IPS DF 19.7 (cell line): ENCODE results near the gene CHADL.
A peak's percentile ranks its signal among the peaks of the same experiment; 100 is the strongest.

Experiments
- DNase-seq: peaks from one replicate; pipeline ENCODE4 v3.0.0-alpha.2; 2013; ENCODE audit warnings: low read depth, low spot score

Gene CHADL

DNA sequence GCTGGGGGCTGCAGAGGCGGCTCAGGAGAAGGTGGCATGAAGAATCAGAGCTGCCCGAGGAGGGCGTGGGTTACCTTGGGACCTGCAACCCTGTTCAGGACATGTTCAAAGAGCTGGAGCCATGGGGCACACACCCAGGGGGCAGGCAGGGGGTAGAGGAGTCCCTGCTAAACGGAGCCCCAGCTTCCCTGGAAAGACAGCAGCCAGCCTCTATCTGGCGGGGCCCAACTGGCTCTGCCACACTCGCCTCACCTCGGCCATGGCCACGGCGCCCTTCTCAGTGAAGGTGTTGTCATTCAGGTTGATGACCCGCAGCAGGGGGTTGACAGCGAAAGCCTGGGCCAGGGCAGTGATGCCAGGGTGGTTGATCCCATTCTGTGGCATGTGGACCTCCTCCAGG, 17.0 kb upstream of the CHADL start:
- DNase-seq, result no peak

DNA sequence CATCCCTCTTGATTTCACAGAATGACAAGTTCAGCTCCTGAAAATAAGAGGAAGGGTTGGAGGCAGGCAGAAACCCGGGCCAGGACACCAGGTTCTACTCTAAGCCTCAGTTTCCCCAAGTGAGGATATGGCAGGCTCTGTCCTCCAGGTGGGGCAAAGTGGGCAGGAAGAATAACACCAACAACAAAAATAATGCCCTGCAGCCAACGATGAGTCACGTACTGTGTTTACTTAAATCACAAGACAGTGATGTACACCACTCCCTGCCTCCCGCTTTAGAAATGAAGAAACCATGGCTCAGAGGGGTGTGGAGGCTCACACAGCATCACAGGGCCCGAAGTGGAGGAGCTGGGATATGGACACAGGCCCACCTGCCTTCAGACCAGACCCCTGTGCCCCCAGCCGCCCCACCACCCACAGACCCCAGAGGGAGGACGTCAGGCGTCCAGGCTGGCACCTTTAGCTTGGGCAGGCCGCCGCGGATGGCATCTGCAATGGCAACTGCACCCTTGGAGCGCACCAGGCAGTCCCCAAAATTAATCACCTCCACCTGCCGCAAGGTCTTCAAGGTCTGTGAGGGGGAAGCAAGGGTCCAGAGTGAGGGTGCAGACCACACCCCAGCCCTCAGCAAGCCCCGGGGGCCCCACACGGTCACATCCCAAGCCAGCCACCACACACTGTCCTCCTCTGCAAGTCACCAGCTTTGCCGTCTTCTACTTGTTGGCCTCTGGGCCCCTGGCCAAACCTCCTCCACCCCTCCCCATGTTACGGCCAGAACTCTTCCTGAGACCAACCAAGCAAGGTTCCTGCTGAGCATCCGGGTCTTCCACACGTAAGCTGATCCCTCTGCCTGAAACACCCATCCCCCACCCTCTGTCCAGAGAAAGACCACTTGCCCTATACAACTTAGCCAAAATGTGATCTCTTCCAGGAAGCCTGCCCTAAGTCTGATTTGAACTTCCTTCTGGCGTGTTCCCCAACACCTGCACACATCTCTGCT, 15.8 kb upstream of the CHADL start:
- DNase-seq, result no peak

GRCh38 chr22:41254230-41254629, 13.5 kb upstream of the CHADL start:
- no peak for DNase-seq

DNA sequence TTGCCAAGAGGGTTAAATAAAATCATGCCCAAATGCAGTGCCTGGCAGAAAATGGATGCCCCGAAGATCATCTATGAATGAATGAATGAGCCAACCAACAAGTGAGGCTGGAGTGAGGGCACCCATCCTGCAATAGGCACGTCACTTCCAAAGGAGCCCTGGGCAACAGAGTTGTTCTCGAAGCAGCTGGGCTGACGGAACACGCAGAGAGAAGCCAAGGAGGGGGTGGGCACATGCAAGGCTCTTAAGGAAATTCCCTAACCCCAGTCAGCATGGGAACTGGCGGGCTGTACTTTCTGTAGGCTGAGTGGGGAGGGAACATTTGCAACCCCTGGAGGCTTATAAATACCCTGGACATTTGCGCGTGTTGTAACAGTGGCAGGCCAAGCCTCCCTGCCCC, 11.6 kb upstream of the CHADL start:
- no peak for DNase-seq

DNA sequence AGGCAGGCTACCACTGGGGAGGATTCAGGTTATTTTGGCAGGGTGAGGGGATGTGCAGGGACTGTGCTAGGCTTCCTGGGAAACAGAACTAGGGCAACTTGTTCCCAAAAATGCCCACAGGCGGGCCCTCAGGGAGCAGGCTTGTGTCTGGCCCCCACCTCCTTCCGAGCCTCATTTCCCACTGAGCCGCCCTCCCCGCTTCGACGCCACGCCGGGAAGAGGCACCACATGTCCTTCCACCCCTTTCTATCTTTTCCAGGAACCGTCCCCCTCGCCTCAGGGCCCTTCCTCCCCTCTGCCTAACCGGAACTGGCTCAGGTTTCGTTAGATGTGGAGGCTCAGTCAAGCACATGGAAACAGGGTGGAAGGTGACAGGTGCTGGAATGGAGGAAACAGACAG, 9.4 kb upstream of the CHADL start:
- DNase-seq, result no peak

DNA sequence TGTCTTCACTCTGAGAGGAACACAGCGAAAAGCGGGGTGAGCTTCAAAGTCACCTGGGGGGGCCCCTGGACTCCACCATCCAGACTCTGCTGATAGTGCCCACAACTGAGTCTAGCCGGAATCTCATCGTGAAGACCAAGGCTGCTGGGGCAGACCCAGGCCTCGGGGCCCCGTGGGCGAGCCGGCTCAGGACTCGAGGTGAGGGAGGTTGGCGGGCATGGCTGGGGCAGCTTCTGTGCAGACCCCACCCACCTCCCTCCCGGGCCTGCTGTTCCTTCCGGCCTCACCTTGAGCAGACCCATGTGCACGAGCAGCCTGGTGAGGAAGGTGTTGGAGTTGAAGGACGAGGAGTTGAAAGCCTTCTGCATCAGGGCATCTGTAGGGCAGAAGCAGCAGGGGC, 8.7 kb upstream of the CHADL start:
- DNase-seq, result no peak

- no peak for DNase-seq
These were observed 8.0 kb upstream of the CHADL start for GRCh38 chr22:41248758-41249157.

DNA sequence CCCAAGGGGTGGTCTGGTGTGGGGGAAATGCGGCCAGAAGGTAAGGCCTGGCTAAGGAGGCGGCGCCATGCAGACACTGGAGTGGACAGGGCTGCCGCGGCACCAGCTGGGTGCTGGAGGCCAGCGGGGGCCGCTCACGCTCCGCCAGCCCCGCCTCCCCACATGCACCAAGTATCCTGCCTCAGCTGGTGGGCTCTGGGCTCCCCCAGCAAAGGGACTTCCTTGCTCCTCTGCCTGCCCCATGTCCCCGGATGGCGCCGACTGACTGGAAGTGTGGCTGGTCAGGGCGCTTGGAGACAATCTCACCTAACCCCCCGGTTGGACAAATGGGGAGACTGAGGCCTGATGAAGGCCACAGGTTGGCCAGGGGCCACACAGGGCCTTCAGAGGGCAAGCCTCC, 7.6 kb upstream of the CHADL start:
- no peak for DNase-seq

DNA sequence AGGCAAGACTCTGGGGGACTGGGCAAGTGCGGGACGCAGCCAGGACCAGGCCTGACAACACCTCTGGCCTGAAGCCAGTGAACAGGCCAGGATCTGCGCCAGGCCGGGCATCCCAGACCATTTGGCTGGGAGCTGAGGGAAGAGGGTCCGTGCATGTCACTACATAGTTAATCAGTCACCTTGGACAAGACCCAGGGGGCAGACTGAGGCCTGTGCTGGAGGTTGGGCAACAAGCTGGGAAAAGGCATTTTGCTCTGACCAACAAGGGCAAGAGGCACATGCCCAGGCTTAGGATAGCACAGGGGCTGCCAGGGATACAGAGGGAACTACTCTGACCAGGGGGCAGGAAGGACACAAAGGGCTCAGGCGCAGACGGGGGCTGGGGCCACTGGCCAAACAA, 7.0 kb upstream of the CHADL start:
- DNase-seq, result no peak

DNA sequence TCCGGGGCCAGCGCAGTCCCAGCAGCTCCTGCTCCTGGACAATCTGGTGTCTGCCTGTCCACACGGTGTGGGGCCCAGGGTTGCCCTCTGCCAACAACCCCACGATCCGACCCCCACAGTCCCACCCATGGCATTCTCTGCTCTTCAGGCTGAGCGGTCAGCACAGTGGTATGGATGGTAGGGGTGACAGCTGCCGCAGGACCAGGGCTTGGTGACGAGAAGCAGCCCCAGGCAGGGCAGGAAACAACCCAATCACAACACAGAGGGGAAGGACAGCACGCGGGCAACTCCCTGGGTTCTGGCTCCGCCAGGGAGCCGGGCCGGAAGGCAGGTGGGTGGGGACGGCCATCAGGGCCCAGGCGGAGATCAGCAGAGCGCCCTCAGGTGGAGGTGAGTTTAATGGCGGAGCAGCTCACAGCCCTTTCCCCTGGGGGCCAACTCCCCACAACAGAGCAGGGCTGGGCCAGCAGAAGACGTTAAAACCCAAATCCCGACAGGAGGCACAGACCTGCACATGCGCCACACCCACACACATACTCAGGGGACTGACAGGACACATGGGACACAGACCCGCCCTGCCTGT, 5.3 kb upstream of the CHADL start:
- DNase-seq, result no peak

- DNase-seq, result no peak
These were observed 2.6 kb upstream of the CHADL start for GRCh38 chr22:41243361-41243760.

DNA sequence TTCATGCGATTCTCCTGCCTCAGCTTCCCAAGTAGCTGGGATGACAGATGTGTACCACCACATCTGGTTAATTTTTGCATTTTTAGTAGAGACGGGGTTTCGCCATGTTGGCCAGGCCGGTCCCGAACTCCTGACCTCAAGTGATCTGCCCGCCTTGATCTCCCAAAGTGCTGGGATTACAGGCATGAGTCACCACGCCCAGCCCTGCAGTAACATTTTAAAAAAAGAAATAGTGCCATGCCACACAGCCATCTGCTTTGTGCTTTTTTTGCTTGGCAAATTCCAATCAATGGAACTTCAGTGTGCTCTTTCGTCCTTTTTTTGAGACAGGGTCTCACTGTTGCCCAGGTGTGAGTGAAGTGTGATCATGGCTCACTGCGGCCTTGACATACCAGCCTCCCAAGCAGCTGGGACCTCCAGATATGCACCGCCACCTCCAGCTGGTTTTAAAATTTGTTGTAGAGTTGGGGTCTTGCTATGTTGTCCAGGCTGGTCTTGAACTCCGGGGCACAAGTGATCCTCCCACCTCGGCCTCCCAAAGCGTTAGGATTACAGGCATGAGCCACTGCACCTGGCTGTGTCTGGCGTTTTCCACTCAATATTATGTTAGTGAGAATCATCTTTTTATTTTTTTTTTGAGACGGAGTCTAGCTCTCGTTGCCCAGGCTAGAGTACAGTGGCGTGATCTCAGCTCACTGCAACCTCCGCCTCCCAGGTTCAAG, 1.8 kb upstream of the CHADL start:
- no peak for DNase-seq

DNA sequence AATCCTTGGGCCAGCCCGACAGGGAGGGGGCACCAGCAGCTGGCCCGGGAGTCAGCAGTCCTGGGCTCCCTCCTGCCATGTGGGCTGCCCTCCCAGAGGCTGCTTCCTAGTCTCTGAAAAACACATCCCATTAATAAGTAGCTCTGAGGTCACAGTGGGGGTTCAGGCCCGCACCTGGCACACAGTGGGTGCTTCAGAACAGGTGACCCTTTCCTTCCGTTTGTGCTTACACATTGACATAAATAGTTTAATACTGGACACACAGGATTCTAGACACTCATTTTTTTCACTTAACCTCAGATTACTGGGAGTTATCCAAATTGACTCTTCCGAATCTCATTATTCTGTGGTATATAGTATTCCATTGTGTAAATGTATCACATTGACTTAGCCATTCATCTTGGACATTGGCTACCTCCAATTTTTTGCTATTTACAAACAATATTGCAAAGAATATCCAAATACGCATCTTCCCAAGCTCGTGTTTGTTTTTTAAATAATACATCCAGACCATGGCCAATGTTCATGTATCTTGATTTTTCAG, 474 bp upstream of the CHADL start:
- no peak for DNase-seq

- no peak for DNase-seq
These were observed 1.1 kb downstream of the CHADL start for GRCh38 chr22:41239443-41240128.

DNA sequence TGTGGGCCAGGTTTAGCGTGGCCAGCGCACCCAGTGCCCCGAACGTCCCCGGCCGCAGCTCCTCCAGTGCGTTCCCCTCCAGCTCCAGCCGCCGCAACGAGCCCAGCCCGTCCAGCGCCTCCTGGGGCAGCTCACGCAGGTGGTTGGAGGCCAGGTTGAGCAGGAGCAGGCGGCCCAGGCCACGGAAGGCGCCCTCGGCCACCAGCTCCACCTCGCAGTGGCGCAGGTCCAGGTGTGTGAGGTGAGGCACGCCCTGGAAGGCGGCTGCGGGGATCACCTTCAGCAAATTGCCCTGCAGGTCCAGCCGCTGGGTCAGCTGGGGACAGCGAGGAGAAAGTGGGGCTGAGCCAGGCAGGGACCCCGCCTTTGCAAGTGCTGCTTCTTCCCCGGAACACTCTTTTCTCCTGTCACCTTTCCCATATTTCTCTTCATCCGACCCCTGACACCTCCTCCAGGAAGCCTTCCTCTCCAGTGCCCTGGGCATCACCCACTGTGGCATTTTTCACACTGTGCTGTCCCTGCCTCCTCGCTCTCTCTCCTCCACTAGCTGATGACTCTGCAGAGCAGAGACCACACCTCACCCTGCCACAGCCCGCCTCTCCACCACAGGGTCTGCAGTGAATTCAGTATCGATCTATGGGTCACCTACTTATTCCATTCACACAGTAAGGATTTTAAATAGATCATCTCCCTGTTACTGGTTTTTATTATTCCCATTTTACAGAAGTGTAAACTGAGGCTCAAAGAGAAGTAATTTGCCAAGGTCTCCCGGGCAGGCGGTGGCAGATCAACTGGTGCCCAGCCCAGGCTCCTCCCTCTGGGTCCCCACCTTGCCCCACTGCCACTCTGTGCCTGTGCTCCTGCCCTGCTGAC, 1.9 kb downstream of the CHADL start:
- no peak for DNase-seq

- peak; percentile 61 for DNase-seq
These were observed 2.8 kb downstream of the CHADL start for GRCh38 chr22:41237707-41238569.

- DNase-seq, result no peak
These were observed 3.6 kb downstream of the CHADL start for GRCh38 chr22:41237036-41237706.

DNA sequence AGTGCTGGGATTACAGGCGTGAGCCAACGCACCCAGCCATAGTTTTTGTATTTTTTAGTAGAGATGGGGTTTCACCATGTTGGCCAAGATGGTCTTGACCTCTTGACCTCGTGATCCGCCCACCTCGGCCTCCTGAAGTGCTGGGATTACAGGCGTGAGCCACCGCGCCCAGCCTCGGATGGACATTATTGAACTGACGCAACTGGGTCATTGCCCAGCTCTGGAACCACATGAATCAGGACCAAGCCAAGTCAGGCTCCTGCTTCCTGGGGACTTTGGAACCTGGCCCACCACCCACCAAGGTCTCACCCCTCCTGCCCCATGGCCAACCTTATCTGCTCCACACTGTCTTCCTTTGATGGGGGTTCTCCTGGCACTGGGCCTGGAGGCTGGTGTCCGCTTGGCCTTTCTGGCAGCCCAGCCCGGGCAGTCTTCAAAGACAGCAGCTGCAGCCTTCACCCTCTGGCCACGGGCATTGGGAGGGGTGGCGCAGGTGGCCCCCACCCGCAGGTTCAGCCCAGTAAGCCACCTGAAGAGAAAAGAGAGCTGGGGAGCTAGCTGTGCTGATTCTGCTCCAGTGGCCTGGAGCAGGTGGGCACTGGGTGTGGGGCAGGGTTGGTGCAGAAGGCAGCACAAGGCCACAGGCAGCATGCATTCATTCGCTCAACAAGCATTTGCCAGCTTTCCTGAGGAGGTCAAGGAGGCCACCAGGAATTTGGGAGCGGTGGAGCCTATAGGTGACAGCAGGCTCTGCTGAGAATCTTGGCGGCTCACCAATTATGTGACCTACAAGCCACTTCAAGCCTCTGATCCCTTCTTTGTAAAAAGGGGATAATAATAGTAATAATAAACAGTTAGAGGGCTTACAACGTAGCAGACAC, 5.7 kb downstream of the CHADL start:
- DNase-seq, result no peak
